H1 (cell line): ENCODE results near the gene ASRGL1. TPM values are rescaled to one million over a fixed set of nuclear protein-coding genes. Genes with fewer than 3 reads are reported as not detected.

Experiments used
- CTCF ChIA-PET: fragments of 300-600 bp; sonication (Branson Sonifier 250); formaldehyde crosslinking; loops from one replicate; lab custom pipeline; 2021; ENCODE audit not compliant: partially characterized antibody; lab: Charles Lee
- POLR2A ChIA-PET: fragments of 300-600 bp; sonication (Branson Sonifier 250); formaldehyde crosslinking; loops from one replicate; lab custom pipeline; 2021; ENCODE audit warnings: inconsistent platforms; ENCODE audit not compliant: partially characterized antibody; lab: Charles Lee
- DNase-seq, 2 experiments: peaks; one replicate each; pipeline versions ENCODE4 v3.0.0 to v3.0.0-alpha.2; 2010 to 2022; ENCODE audit warnings: low spot score in 2 of 2, low read depth in 1 of 2, mixed read lengths in 1 of 2
- FAIRE-seq: peaks from 2 replicates; lab custom pipeline; 2011; peaks lifted over from hg19 to GRCh38; lab: Jason Lieb, UNC
- H2AFZ ChIP-seq: 2 replicates; pipeline ENCODE4 v1.8.1; 2012; ENCODE audit warnings: low read length, inconsistent platforms
- H2AK5ac ChIP-seq: 2 replicates; pipeline ENCODE4 v1.6.1; 2013; ENCODE audit warnings: low read depth, low read length
- H2BK120ac ChIP-seq: replicated peaks from 2 replicates; pipeline ENCODE3; 2013; ENCODE audit warnings: low read depth, low read length, inconsistent platforms
- H2BK12ac ChIP-seq: 2 replicates; pipeline ENCODE4 v1.6.1; 2013; ENCODE audit warnings: low read depth, low read length
- H2BK15ac ChIP-seq: 2 replicates; pipeline ENCODE4 v1.6.1; 2013; ENCODE audit warnings: low read length
- H2BK20ac ChIP-seq: 2 replicates; pipeline ENCODE4 v1.6.1; 2013; ENCODE audit warnings: low read length
- H2BK5ac ChIP-seq: 2 replicates; pipeline ENCODE4 v1.6.1; 2013; ENCODE audit warnings: low read depth, low read length
- H3K14ac ChIP-seq: 2 replicates; pipeline ENCODE4 v1.6.1; 2013; ENCODE audit warnings: inconsistent platforms; ENCODE audit not compliant: insufficient read length
- H3K18ac ChIP-seq: 2 replicates; pipeline ENCODE4 v1.6.1; 2013; ENCODE audit warnings: low read length; ENCODE audit errors: extremely low read depth
- H3K23ac ChIP-seq: 2 replicates; pipeline ENCODE4 v1.6.1; 2013; ENCODE audit warnings: inconsistent platforms; ENCODE audit not compliant: insufficient read length
- H3K23me2 ChIP-seq: 2 replicates; pipeline ENCODE4 v1.6.1; 2013; ENCODE audit warnings: low read depth, low read length
- H3K27ac ChIP-seq: 2 replicates; pipeline ENCODE4 v1.6.1; 2011; ENCODE audit warnings: low read depth, low read length, inconsistent platforms
- H3K27me3 ChIP-seq, 4 experiments: replicated peaks in 1 of 4; 1 replicate in 1 of 4; 2 replicates in 3 of 4; pipeline versions ENCODE4 v1.6.1 to v1.8.1; 2011 to 2013; ENCODE audit warnings: low read length in 3 of 4, mild to moderate bottlenecking in 3 of 4, inconsistent platforms in 2 of 4, mixed read lengths in 2 of 4, moderate library complexity in 1 of 4; ENCODE audit not compliant: control insufficient read depth in 3 of 4, insufficient read depth in 3 of 4; ENCODE audit errors: extremely low read depth in 1 of 4
- H3K36me3 ChIP-seq, 4 experiments: 2 replicates each; pipeline versions ENCODE4 v1.6.1 to v1.8.1; 2011 to 2013; ENCODE audit warnings: mild to moderate bottlenecking in 4 of 4, low read length in 3 of 4, moderate library complexity in 2 of 4, control low read depth in 1 of 4, inconsistent platforms in 1 of 4; ENCODE audit not compliant: insufficient read depth in 4 of 4, control insufficient read depth in 2 of 4
- H3K4ac ChIP-seq: replicated peaks from 2 replicates; pipeline ENCODE3; 2013; ENCODE audit warnings: low read length, low read depth, mixed read lengths, inconsistent platforms; ENCODE audit not compliant: insufficient read length
- H3K4me1 ChIP-seq, 4 experiments: replicated peaks in 1 of 4; 1 replicate in 1 of 4; 2 replicates in 3 of 4; pipeline versions ENCODE4 v1.6.1 to v1.8.1; 2011 to 2013; ENCODE audit warnings: low read length in 3 of 4, inconsistent platforms in 2 of 4, mixed read lengths in 1 of 4; ENCODE audit not compliant: insufficient read depth in 4 of 4, control insufficient read depth in 3 of 4
- H3K4me2 ChIP-seq, 2 experiments: 2 replicates each; pipeline versions ENCODE4 v1.6.1 to v1.8.1; 2011 to 2013; ENCODE audit warnings: low read depth in 2 of 2, low read length in 2 of 2, control low read depth in 1 of 2, inconsistent platforms in 1 of 2, mild to moderate bottlenecking in 1 of 2; ENCODE audit not compliant: insufficient read depth in 1 of 2
- H3K4me3 ChIP-seq, 4 experiments: fragments of 200-600, 300-600 bp in 1 of 4; sonication (generic), shearing (Covaris generic), sonication (Bioruptor Twin) in 1 of 4; 2 replicates each; pipeline versions ENCODE4 v1.5.1 to v1.8.1; 2011 to 2016; ENCODE audit warnings: low read length in 4 of 4, low read depth in 3 of 4, control low read depth in 2 of 4, inconsistent platforms in 2 of 4, mild to moderate bottlenecking in 2 of 4, mixed read lengths in 1 of 4, moderate library complexity in 1 of 4; ENCODE audit not compliant: insufficient read depth in 2 of 4; ENCODE audit errors: extremely low read depth in 1 of 4
- H3K56ac ChIP-seq: replicated peaks from 2 replicates; pipeline ENCODE3; 2013; ENCODE audit warnings: low read depth, mild to moderate bottlenecking, mixed read lengths, low read length, inconsistent platforms; ENCODE audit not compliant: insufficient read length
- H3K79me1 ChIP-seq: 2 replicates; pipeline ENCODE4 v1.6.1; 2013; ENCODE audit warnings: low read depth, low read length, control low read depth
- H3K79me2 ChIP-seq, 2 experiments: 2 replicates each; pipeline versions ENCODE4 v1.6.1 to v1.8.1; 2012 to 2013; ENCODE audit warnings: low read length in 2 of 2, mild to moderate bottlenecking in 2 of 2, inconsistent platforms in 1 of 2; ENCODE audit not compliant: insufficient read depth in 2 of 2, control insufficient read depth in 1 of 2
- H3K9ac ChIP-seq, 4 experiments: replicated peaks in 1 of 4; 1 replicate in 1 of 4; 2 replicates in 3 of 4; pipeline versions ENCODE4 v1.6.1 to v1.8.1; 2011 to 2013; ENCODE audit warnings: low read depth in 3 of 4, low read length in 3 of 4, control low read depth in 2 of 4, mild to moderate bottlenecking in 2 of 4, moderate library complexity in 2 of 4, inconsistent platforms in 1 of 4; ENCODE audit errors: extremely low read depth in 1 of 4
- H3K9me3 ChIP-seq, 2 experiments: 2 replicates each; pipeline versions ENCODE4 v1.6.1 to v1.8.1; 2012 to 2013; ENCODE audit warnings: mild to moderate bottlenecking in 2 of 2, moderate library complexity in 2 of 2, control low read depth in 1 of 2, inconsistent platforms in 1 of 2, low read depth in 1 of 2, low read length in 1 of 2, mixed read lengths in 1 of 2; ENCODE audit not compliant: insufficient read depth in 2 of 2
- H4K20me1 ChIP-seq, 2 experiments: replicated peaks in 1 of 2; 2 replicates each; pipeline versions ENCODE3 to v1.8.1; 2011 to 2013; ENCODE audit warnings: inconsistent platforms in 2 of 2, low read length in 2 of 2, mild to moderate bottlenecking in 1 of 2; ENCODE audit not compliant: insufficient read depth in 2 of 2, control insufficient read depth in 1 of 2
- H4K5ac ChIP-seq: 2 replicates; pipeline ENCODE4 v1.6.1; 2013; ENCODE audit warnings: low read length, low read depth, mixed read lengths, inconsistent platforms; ENCODE audit not compliant: insufficient read length
- H4K8ac ChIP-seq: 2 replicates; pipeline ENCODE4 v1.8.0; 2013; ENCODE audit warnings: mild to moderate bottlenecking, moderate library complexity, low read length, inconsistent platforms; ENCODE audit not compliant: insufficient read depth; ENCODE audit errors: extremely low read depth
- H4K91ac ChIP-seq: replicated peaks from 2 replicates; pipeline ENCODE3; 2013; ENCODE audit warnings: low read length, mixed read lengths, inconsistent platforms; ENCODE audit not compliant: insufficient read length
- CREB1 ChIP-seq: IDR thresholded peaks from 2 replicates; pipeline ENCODE4 v1.6.1; 2012; ENCODE audit warnings: inconsistent platforms
- KDM1A ChIP-seq: fragments of 200-600, 300-600 bp; sonication (generic); IDR thresholded peaks from 2 replicates; pipeline ENCODE4 v1.7.1; 2016; ENCODE audit warnings: mild to moderate bottlenecking, low read length, borderline replicate concordance
- NANOG ChIP-seq: IDR thresholded peaks from 2 replicates; pipeline ENCODE4 v1.6.1; 2011; ENCODE audit warnings: low read length, low read depth, mild to moderate bottlenecking, inconsistent platforms; ENCODE audit not compliant: insufficient read depth, poor library complexity, severe bottlenecking
- POLR2AphosphoS5 ChIP-seq: IDR thresholded peaks from 2 replicates; pipeline ENCODE4 v1.6.1; 2011; ENCODE audit warnings: low read depth, low read length
- SIRT6 ChIP-seq: IDR thresholded peaks from one replicate; pipeline ENCODE4 v1.7.1; 2012; ENCODE audit warnings: low read length, inconsistent platforms
- SIX5 ChIP-seq: IDR thresholded peaks from 2 replicates; pipeline ENCODE4 v1.6.1; 2011; ENCODE audit warnings: mild to moderate bottlenecking, low read depth, low read length
- SP4 ChIP-seq: IDR thresholded peaks from 2 replicates; pipeline ENCODE4 v1.6.1; 2012; ENCODE audit warnings: low read length, inconsistent platforms
- TAF1 ChIP-seq: IDR thresholded peaks from 2 replicates; pipeline ENCODE4 v1.6.1; 2011; ENCODE audit warnings: mild to moderate bottlenecking, low read depth, low read length
- WGBS, 2 experiments: shearing (Covaris generic) in 1 of 2; methylation state at CpG; one replicate each; pipeline versions ENCODE4 v1.1.6 to v1.1.7; 2013 to 2015; ENCODE audit warnings: low lambda C conversion rate in 2 of 2, mixed read lengths in 2 of 2, inconsistent platforms in 1 of 2, low coverage in 1 of 2, missing lambda C conversion rate in 1 of 2; ENCODE audit not compliant: insufficient replicate concordance in 2 of 2, insufficient coverage in 1 of 2, insufficient read length in 1 of 2; ENCODE audit errors: extremely low coverage in 1 of 2, missing lambda C conversion rate in 1 of 2; 5-methylcytosine and 5-hydroxymethylcytosine counted together
- polyA plus RNA-seq, 7 experiments: library from polyadenylated mRNA; depleted of rRNA in 3 of 7; stranded (reverse) in 5 of 7; unstranded in 2 of 7; fragments of >200 nt in 5 of 7; fragments of 200-250 nt in 2 of 7; gene quantifications; 1 replicate in 5 of 7; 2 replicates in 1 of 7; 4 replicates in 1 of 7; pipeline versions ENCODE4 v1.2.1 to v1.2.3, GENCODE V29; 2011 to 2013; ENCODE audit warnings: missing spikeins in 2 of 7, mixed read lengths in 2 of 7
- total RNA-seq: library from RNA; stranded (reverse); fragmentation: NEBNext Ultra II Directional; extraction: Animal tissue kit (Norgen Biotek cat#: 25700); gene quantifications from 2 replicates; pipeline ENCODE4 v1.2.1, GENCODE V29; 2021
- TF ChIP-seq, protein P1 (sequence below): IDR thresholded peaks from 2 replicates; pipeline ENCODE4 v1.6.1; 2012; ENCODE audit warnings: inconsistent platforms

The ASRGL1 gene
- total and polyA plus RNA-seq, 2 of the 8 experiments (the other 6 are each of a cell fraction or from before 2014, with no cell fraction given), result 19.9 to 23.5 TPM

DNA sequence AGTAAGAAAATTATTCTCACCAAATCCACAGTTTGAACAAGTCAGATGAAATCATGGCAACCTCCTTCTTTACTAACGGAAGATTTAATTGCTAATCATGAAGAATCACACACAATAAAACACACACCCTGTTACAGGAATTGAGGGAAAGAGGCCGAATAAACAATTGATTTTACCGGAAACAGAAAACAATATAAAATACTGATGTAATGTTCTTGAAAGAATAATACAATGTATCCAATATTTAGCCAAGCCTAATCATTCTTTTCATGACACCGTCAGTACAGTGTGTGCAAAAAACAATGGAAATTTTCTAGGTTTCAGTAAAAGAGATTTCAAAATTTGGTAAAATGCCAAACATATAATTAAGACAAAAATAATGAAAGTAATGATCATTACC, 23.4 kb downstream of the ASRGL1 start:
- Histone ChIP-seq H2BK120ac (no peak overlapping the region), H4K8ac (no peak overlapping the region), H3K9ac (no peak overlapping the region), H3K36me3 (peaks cover 0 to 9% (median 4%) of the 10 kb centered on the region in 4 experiments; a peak in 3 of 8 replicates), H3K23ac (no peak overlapping the region), H3K4ac (no peak overlapping the region), H3K79me2 (no peaks in the 10 kb centered on the region), H3K4me1 (peaks cover 0 to 3% (median 2%) of the 10 kb centered on the region in 4 experiments; a peak in 2 of 7 replicates), H4K5ac (no peak overlapping the region), H3K14ac (no peak overlapping the region), H3K4me3 (no peak overlapping the region), H3K56ac (no peak overlapping the region), H4K91ac (no peak overlapping the region), H3K27ac (no peak overlapping the region), H2BK20ac (no peak overlapping the region), H3K27me3 (no peaks in the 10 kb centered on the region), H3K4me2 (no peak overlapping the region), H4K20me1 (no peaks in the 10 kb centered on the region), H3K18ac (no peak overlapping the region), H2AFZ (no peak overlapping the region), H2BK12ac (no peak overlapping the region), H3K9me3 (no peaks in the 10 kb centered on the region), H2BK5ac (no peak overlapping the region), H3K79me1 (no peaks in the 10 kb centered on the region), H2AK5ac (no peak overlapping the region), H3K23me2 (no peaks in the 10 kb centered on the region), H2BK15ac (no peak overlapping the region)
- DNase-seq, result no peak
- ChIA-PET CTCF (interaction anchor here (1.4 kb wide), 1 partner anchor 9 kb away, joined by 3 read pairs; no protein-coding TSS in a partner anchor), POLR2A (interaction anchor here (1.3 kb wide), 1 partner anchor 21 kb away, joined by 3 read pairs; no protein-coding TSS in a partner anchor)
- 82% methylated on average over 4 of the region's 4 CpGs; no CpG with 5 or more reads in 1 of the 2 experiments for WGBS, 2 experiments
- no peak for FAIRE-seq
- TF ChIP-seq SIX5, result no peak
- TF ChIP-seq POLR2AphosphoS5, result no peak
- no peak for TF ChIP-seq CREB1
- no peak for TF ChIP-seq NANOG
- TF ChIP-seq, protein P1, sequence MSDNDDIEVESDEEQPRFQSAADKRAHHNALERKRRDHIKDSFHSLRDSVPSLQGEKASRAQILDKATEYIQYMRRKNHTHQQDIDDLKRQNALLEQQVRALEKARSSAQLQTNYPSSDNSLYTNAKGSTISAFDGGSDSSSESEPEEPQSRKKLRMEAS, result no peak
- no peak for TF ChIP-seq KDM1A
- no peak for TF ChIP-seq TAF1
- no peak for TF ChIP-seq SP4
- no peak for TF ChIP-seq SIRT6
